ENCODE measurements around the gene SPTLC2. TPM values are rescaled to one million over a fixed set of nuclear protein-coding genes. Genes with fewer than 3 reads are reported as not detected.
"Not testable (repeated sequence)": the region's sequence is repeated elsewhere in the genome, so short reads cannot be mapped to it uniquely, and the experiment has no call there.

The SPTLC2 gene, protein sequence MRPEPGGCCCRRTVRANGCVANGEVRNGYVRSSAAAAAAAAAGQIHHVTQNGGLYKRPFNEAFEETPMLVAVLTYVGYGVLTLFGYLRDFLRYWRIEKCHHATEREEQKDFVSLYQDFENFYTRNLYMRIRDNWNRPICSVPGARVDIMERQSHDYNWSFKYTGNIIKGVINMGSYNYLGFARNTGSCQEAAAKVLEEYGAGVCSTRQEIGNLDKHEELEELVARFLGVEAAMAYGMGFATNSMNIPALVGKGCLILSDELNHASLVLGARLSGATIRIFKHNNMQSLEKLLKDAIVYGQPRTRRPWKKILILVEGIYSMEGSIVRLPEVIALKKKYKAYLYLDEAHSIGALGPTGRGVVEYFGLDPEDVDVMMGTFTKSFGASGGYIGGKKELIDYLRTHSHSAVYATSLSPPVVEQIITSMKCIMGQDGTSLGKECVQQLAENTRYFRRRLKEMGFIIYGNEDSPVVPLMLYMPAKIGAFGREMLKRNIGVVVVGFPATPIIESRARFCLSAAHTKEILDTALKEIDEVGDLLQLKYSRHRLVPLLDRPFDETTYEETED
- total RNA-seq, result 10 to 100 TPM; 23.7 to 30.2 TPM

- ChIA-PET POLR2A (interaction anchor here (2.4 kb wide), 1 partner anchor 9 kb away, joined by 8 read pairs; no protein-coding TSS in a partner anchor), CTCF (interaction anchor here (1.0 to 1.4 kb wide), 2 partner anchors 9 to 19 kb away, joined by 3 to 6 read pairs; no protein-coding TSS in a partner anchor)
- no peak for TF ChIP-seq CTCF (IDR thresholded peaks at IDR 0.05)
- Mint-ChIP-seq H3K27ac (peak within 1 kb of the TSS; percentile 87), H3K27me3 (no peaks in the 10 kb centered on the region), H3K9me3 (no peaks in the 10 kb centered on the region), H3K4me1 (ENCODE audit: low read depth) (peaks cover 28% of the 10 kb centered on the region), H3K4me3 (peak within 1 kb of the TSS; percentile 85), H3K36me3 (ENCODE audit: low read depth) (peaks cover 13% of the 10 kb centered on the region)
- ATAC-seq (peak; percentile 98), DNase-seq (peak; percentile 99)
- intact Hi-C loops (cut with micrococcal nuclease), result loop anchor here (5.0 kb wide), 1 partner anchor 159 kb away; the partner anchor contains the start of genes AHSA1 and VIPAS39
Observed at GRCh38 chr14:77616454-77617229, at the start of gene SPTLC2. Gene SPTLC2 (minus strand): TSS chr14:77616637. CDS start chr14:77616579, 58 bp downstream.

GRCh38 chr14:77663293-77663692 is 46.9 kb upstream of the SPTLC2 start:
- DNase-seq (no peak), ATAC-seq (no peak)
- CTCF ChIA-PET, result no interaction called here
- Mint-ChIP-seq H3K36me3 (ENCODE audit: low read depth) (no peaks in the 10 kb centered on the region), H3K4me3 (no peak overlapping the region), H3K27me3 (no peaks in the 10 kb centered on the region), H3K4me1 (ENCODE audit: low read depth) (no peaks in the 10 kb centered on the region), H3K27ac (no peak overlapping the region), H3K9me3 (no peaks in the 10 kb centered on the region)
- intact Hi-C loops (cut with micrococcal nuclease), result no loop called here
- no peak for TF ChIP-seq CTCF (IDR thresholded peaks at IDR 0.05)
- POLR2A ChIA-PET, result interaction anchor here (1.0 kb wide), 1 partner anchor 21 kb away, joined by 3 read pairs; no protein-coding TSS in a partner anchor

DNA sequence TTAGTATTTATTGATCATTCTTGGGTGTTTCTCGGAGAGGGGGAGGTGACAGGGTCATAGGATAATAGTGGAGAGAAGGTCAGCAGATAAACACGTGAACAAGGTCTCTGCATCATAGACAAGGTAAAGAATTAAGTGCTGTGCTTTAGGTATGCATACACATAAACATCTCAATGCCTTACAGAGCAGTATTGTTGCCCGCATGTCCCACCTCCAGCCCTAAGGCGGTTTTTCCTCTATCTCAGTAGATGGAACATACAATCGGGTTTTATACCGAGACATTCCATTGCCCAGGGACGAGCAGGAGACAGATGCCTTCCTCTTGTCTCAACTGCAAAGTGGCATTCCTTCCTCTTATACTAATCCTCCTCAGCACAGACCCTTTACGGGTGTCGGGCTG is 45.1 kb upstream of the SPTLC2 start:
- H3K27me3 Mint-ChIP-seq; POLR2A ChIA-PET; ATAC-seq; H3K4me1 Mint-ChIP-seq (ENCODE audit: low read depth); CTCF ChIA-PET; H3K9me3 Mint-ChIP-seq; DNase-seq; H3K36me3 Mint-ChIP-seq (ENCODE audit: low read depth); H3K4me3 Mint-ChIP-seq; H3K27ac Mint-ChIP-seq; intact Hi-C loops (cut with micrococcal nuclease): not testable (repeated sequence)

GRCh38 chr14:77660754-77661153 is 44.3 kb upstream of the SPTLC2 start:
- ChIA-PET CTCF (no interaction called here), POLR2A (no interaction called here)
- Mint-ChIP-seq H3K4me3 (no peak overlapping the region), H3K4me1 (ENCODE audit: low read depth) (no peaks in the 10 kb centered on the region), H3K27ac (no peak overlapping the region), H3K27me3 (no peaks in the 10 kb centered on the region), H3K9me3 (no peaks in the 10 kb centered on the region), H3K36me3 (ENCODE audit: low read depth) (no peaks in the 10 kb centered on the region)
- no peak for TF ChIP-seq CTCF (IDR thresholded peaks at IDR 0.05)
- intact Hi-C loops (cut with micrococcal nuclease), result no loop called here
- ATAC-seq, result no peak
- no peak for DNase-seq

GRCh38 chr14:77659831-77660230 is 43.4 kb upstream of the SPTLC2 start:
- POLR2A ChIA-PET, result no interaction called here
- no peak for ATAC-seq
- H3K27me3 Mint-ChIP-seq, result no peaks in the 10 kb centered on the region
- no peak overlapping the region for H3K27ac Mint-ChIP-seq
- H3K4me3 Mint-ChIP-seq, result no peak overlapping the region
- CTCF ChIA-PET, result no interaction called here
- no peaks in the 10 kb centered on the region for H3K36me3 Mint-ChIP-seq (ENCODE audit: low read depth)
- DNase-seq, result no peak
- intact Hi-C loops (cut with micrococcal nuclease), result no loop called here
- H3K9me3 Mint-ChIP-seq, result no peaks in the 10 kb centered on the region
- no peak for TF ChIP-seq CTCF (IDR thresholded peaks at IDR 0.05)
- H3K4me1 Mint-ChIP-seq (ENCODE audit: low read depth), result no peaks in the 10 kb centered on the region
